Adrenal gland (tissue), 12 donors: ENCODE data around the gene EDEM3. TPM values are rescaled to one million over a fixed set of nuclear protein-coding genes. Genes with fewer than 3 reads are reported as not detected.

Experiments
- DNase-seq, 7 donors: peaks; one replicate each; pipeline ENCODE4 v3.0.0-alpha.2; 2019 to 2020
- H3K27ac ChIP-seq, 5 donors: fragments of 200-600 bp; sonication (generic) in 4 of 5; 1 replicate in 3 of 5; 2 replicates in 2 of 5; pipeline versions ENCODE4 v1.5.1 to v1.8.0; 2016 to 2020; ENCODE audit warnings: mild to moderate bottlenecking in 1 of 5
- H3K27me3 ChIP-seq: fragments of 200-600 bp; 2 replicates; pipeline ENCODE4 v1.8.0; 2021
- H3K36me3 ChIP-seq, 2 donors: fragments of 200-600 bp; replicated peaks in 1 of 2; 1 replicate in 1 of 2; 2 replicates in 1 of 2; pipeline versions ENCODE4 v1.5.1 to v1.8.0; 2018 to 2022
- H3K4me1 ChIP-seq, 2 donors: fragments of 200-600 bp; replicated peaks in 1 of 2; 1 replicate in 1 of 2; 2 replicates in 1 of 2; pipeline versions ENCODE4 v1.5.1 to v1.8.0; 2018 to 2021
- H3K4me3 ChIP-seq, 4 donors: fragments of 200-600 bp; sonication (generic) in 3 of 4; one replicate each; pipeline ENCODE4 v1.5.1; 2016 to 2018
- H3K9me3 ChIP-seq, 3 donors: fragments of 200-600 bp; sonication (generic) in 1 of 3; replicated peaks in 1 of 3; 1 replicate in 2 of 3; 2 replicates in 1 of 3; pipeline versions ENCODE4 v1.5.1 to v1.8.0; 2016 to 2021
- POLR2A ChIP-seq, 2 donors: fragments of 450-650 bp; IDR thresholded peaks; one replicate each; pipeline ENCODE4 v1.6.1; 2017; ENCODE audit warnings: antibody characterized with exemption in 2 of 2, mild to moderate bottlenecking in 2 of 2, moderate library complexity in 1 of 2
- WGBS, 4 donors: extraction: QIAGEN DNeasy Blood & Tissue Kit in 2 of 4; methylation state at CpG; one replicate each; pipeline versions ENCODE4 v1.1.5 to v1.1.7; 2013 to 2017; 5-methylcytosine and 5-hydroxymethylcytosine counted together
- intact Hi-C, 2 donors: fragments of 100-400 bp; cut with DNase I; formaldehyde crosslinking; loops; one replicate each; pipeline versions ENCODE4 v1.14.1 to v1.15.0; 2022 to 2023
- polyA plus RNA-seq, 3 donors: library from polyadenylated mRNA; stranded (reverse); fragments of 200-250 nt in 2 of 3; fragments of 350-450 nt in 1 of 3; fragmentation: Illumina TruSeq in 1 of 3; extraction: RNeasy Lipid Tissue Mini Kit (QIAGEN cat#74804) in 1 of 3; gene quantifications; one replicate each; pipeline ENCODE4 v1.2.3, GENCODE V29; 2013 to 2014
- total RNA-seq, 9 donors: library from RNA; depleted of rRNA in 4 of 9; stranded (reverse); fragments of >200 nt in 4 of 9; fragments of 120-200 nt in 1 of 9; fragmentation: NEBNext Ultra II Directional in 1 of 9; extraction: Animal tissue kit (Norgen Biotek cat#: 25700) in 1 of 9; gene quantifications; one replicate each; pipeline versions ENCODE4 v1.1.0 to v1.2.4, GENCODE V29; 2013 to 2023
- TF ChIP-seq, protein P1 (sequence below), 6 experiments: fragments of 450-650 bp in 4 of 6; fragments of 200-600 bp in 2 of 6; sonication (generic) in 1 of 6; IDR thresholded peaks; 1 replicate in 5 of 6; 2 replicates in 1 of 6; pipeline versions ENCODE4 v1.5.1 to v1.8.0; 2016 to 2021; ENCODE audit warnings: antibody characterized with exemption in 6 of 6, mild to moderate bottlenecking in 2 of 6, moderate library complexity in 1 of 6
- donor health status: healthy with polysubstance abuse.
- donor health status: Bipolar disorder and iron deficiency.
- donor health status: DM: yes; HTN: yes; CAD: no.
- donor health status: DM: no; HTN: no; CAD: no.
- donor health status: DM: no; HTN: no; CAD: no.
- donor health status: DM: yes; HTN: yes; CAD: no.

EDEM3 gene
- total and polyA plus RNA-seq, 12 donors, result 6.5 to 61.2 (median 33.4) TPM

DNA sequence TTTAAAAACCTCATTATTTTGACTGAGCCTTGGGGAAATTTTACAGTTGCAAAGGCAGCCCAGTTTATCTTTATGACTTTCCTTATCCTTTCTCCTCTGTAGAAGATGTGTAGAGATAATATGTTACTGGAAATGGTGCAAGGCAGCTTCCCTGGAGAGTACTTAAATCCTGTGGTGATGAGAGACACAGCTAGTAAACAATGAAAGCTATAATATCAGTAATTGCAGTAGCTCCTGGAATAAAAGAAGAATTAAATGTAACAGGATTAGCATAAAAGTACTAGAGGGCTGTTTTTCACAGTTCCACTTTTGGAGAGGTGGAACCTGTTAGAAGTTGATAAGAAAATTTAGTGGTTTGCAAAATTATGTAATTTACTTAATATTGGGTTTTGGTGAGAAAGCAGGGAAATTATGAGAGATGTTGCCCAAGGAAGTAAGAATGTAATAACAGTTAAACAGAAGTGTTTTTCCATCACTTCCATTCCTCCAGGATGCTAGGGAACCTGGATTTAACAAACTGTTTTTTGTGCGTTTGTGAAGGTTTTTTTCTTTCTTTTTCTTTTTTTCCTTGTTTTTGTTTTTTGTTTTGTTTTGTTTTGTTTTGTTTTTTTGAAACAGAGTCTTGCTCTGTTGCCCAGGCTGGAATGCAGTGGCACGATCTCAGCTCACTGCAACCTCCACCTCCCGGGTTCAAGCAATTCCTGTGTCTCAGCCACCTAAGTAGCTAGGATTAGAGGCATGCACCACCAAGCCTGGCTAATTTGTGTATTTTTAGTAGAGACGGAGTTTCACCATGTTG, 15.7 kb upstream of the EDEM3 start:
- Histone ChIP-seq H3K4me3 (no peak overlapping the region), H3K4me1 (peaks cover 8 to 9% of the 10 kb centered on the region in 2 donors), H3K36me3 (no peaks in the 10 kb centered on the region), H3K27me3 (no peaks in the 10 kb centered on the region), H3K9me3 (no peaks in the 10 kb centered on the region), H3K27ac (no peak overlapping the region)
- intact Hi-C loops, result no loop called here
- WGBS, 4 donors, result 89 to 92% (median 90%) methylated on average over 4 of the region's 4 CpGs
- TF ChIP-seq POLR2A (IDR thresholded peaks at IDR 0.05), result no peak
- TF ChIP-seq, protein P1, sequence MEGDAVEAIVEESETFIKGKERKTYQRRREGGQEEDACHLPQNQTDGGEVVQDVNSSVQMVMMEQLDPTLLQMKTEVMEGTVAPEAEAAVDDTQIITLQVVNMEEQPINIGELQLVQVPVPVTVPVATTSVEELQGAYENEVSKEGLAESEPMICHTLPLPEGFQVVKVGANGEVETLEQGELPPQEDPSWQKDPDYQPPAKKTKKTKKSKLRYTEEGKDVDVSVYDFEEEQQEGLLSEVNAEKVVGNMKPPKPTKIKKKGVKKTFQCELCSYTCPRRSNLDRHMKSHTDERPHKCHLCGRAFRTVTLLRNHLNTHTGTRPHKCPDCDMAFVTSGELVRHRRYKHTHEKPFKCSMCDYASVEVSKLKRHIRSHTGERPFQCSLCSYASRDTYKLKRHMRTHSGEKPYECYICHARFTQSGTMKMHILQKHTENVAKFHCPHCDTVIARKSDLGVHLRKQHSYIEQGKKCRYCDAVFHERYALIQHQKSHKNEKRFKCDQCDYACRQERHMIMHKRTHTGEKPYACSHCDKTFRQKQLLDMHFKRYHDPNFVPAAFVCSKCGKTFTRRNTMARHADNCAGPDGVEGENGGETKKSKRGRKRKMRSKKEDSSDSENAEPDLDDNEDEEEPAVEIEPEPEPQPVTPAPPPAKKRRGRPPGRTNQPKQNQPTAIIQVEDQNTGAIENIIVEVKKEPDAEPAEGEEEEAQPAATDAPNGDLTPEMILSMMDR (IDR thresholded peaks at IDR 0.05), result no peak
- DNase-seq, result no peak

DNA sequence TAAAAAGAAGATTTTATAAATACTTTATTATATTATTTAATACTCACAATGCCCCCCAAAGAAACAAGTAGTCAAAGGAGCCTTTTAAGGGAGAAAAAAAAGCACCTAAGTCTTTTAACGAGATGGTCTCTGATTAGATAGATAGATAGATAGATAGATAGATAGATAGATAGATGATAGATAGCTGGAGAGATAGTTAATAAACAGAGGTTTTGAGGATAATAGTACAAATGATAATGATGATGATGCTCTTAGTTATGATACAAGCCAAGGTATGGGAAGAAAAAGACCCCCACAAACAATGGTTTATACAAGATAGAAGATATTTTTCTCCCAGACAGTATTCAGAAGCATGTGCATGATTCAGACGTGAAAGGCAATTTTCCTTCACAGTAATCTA, 14.6 kb upstream of the EDEM3 start:
- no peak for TF ChIP-seq POLR2A (IDR thresholded peaks at IDR 0.05)
- TF ChIP-seq, protein P1 (IDR thresholded peaks at IDR 0.05), result no peak
- H3K9me3 ChIP-seq, result no peaks in the 10 kb centered on the region
- 61 to 77% (median 73%) methylated on average over 2 of the region's 2 CpGs for WGBS, 4 donors
- no peaks in the 10 kb centered on the region for H3K36me3 ChIP-seq
- peaks cover 8% of the 10 kb centered on the region in 2 donors for H3K4me1 ChIP-seq
- intact Hi-C loops, result no loop called here
- no peaks in the 10 kb centered on the region for H3K27me3 ChIP-seq
- H3K4me3 ChIP-seq, result no peak overlapping the region
- H3K27ac ChIP-seq, result no peak overlapping the region
- DNase-seq, result no peak

DNA sequence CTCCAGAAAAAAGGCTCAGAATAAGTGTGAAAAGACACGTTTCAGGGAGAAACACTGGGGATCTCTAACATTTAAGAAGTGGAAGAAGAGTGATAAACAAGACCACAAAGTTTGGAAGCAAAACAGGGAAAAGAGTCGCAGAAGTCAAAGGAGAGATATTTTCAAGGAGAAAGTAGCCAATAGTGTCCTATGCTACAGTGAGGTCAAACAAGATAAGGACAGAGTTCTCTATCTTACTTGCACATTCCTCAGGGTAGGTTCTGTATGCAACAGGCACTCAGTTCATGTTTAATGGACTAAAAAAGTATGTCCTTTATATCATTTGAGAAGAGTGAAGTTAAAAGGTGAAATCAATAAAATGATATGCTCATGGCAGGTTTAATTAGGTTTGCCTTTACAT, 13.8 kb upstream of the EDEM3 start:
- TF ChIP-seq, protein P1 (IDR thresholded peaks at IDR 0.05), result no peak
- no peak for TF ChIP-seq POLR2A (IDR thresholded peaks at IDR 0.05)
- no peaks in the 10 kb centered on the region for H3K9me3 ChIP-seq
- no peak overlapping the region for H3K27ac ChIP-seq
- intact Hi-C loops, result no loop called here
- 63 to 84% (median 75%) methylated on average over 2 of the region's 2 CpGs for WGBS, 4 donors
- no peaks in the 10 kb centered on the region for H3K36me3 ChIP-seq
- H3K27me3 ChIP-seq, result no peaks in the 10 kb centered on the region
- no peak overlapping the region for H3K4me3 ChIP-seq
- DNase-seq, result no peak
- peaks cover under 1 to 1% of the 10 kb centered on the region in 2 donors for H3K4me1 ChIP-seq

DNA sequence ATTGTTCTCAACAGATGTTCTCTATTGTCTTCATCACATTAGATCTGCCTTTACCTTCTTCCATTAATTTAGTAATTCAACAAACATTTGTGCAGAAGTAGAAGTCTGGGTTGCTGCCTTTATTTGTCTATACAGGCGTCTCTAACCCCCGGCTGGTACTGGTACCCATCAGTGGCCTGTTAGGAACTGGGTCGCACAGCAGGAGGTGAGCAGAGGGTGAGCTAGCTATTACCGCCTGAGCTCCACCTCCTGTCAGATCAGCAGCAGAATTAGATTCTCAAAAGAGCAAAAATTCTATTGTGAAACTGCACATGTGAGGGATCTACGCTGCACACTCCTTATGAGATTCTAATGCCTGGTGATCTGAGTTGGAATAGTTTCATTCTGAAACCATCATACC, 12.9 kb upstream of the EDEM3 start:
- Histone ChIP-seq H3K36me3 (no peaks in the 10 kb centered on the region), H3K4me3 (no peak overlapping the region), H3K9me3 (no peaks in the 10 kb centered on the region), H3K27me3 (no peaks in the 10 kb centered on the region), H3K4me1 (no peaks in the 10 kb centered on the region), H3K27ac (no peak overlapping the region)
- TF ChIP-seq, protein P1 (IDR thresholded peaks at IDR 0.05), result no peak
- no peak for TF ChIP-seq POLR2A (IDR thresholded peaks at IDR 0.05)
- intact Hi-C loops, result no loop called here
- WGBS, 4 donors, result 90 to 94% (median 93%) methylated on average over 4 to 5 of the region's 5 CpGs
- no peak for DNase-seq
